Skeletal muscle tissue (tissue), 4 donors: ENCODE measurements around the gene SETD5. TPM values are rescaled to one million over a fixed set of nuclear protein-coding genes. Genes with fewer than 3 reads are reported as not detected.

Experiments used
- H3K27ac ChIP-seq: one replicate; pipeline ENCODE4 v1.7.0; 2013; ENCODE audit warnings: mild to moderate bottlenecking, low read depth, low read length, inconsistent platforms
- H3K27me3 ChIP-seq, 3 donors: one replicate each; pipeline ENCODE4 v1.7.0; 2013; ENCODE audit warnings: low read length in 3 of 3; ENCODE audit not compliant: control insufficient read depth in 3 of 3, insufficient read depth in 3 of 3
- H3K36me3 ChIP-seq, 3 donors: one replicate each; pipeline ENCODE4 v1.7.0; 2013; ENCODE audit warnings: low read length in 3 of 3; ENCODE audit not compliant: control insufficient read depth in 3 of 3, insufficient read depth in 3 of 3
- H3K4me1 ChIP-seq, 3 donors: one replicate each; pipeline ENCODE4 v1.7.0; 2013; ENCODE audit warnings: low read length in 3 of 3, mild to moderate bottlenecking in 3 of 3; ENCODE audit not compliant: control insufficient read depth in 3 of 3, insufficient read depth in 3 of 3
- H3K4me3 ChIP-seq, 3 donors: one replicate each; pipeline ENCODE4 v1.7.0; 2013; ENCODE audit warnings: low read length in 3 of 3
- H3K9ac ChIP-seq, 3 donors: one replicate each; pipeline ENCODE4 v1.7.0; 2013; ENCODE audit warnings: low read length in 3 of 3, mild to moderate bottlenecking in 3 of 3, moderate library complexity in 2 of 3, low read depth in 1 of 3
- H3K9me3 ChIP-seq, 3 donors: one replicate each; pipeline ENCODE4 v1.7.0; 2013; ENCODE audit warnings: low read length in 3 of 3; ENCODE audit not compliant: control insufficient read depth in 3 of 3
- total RNA-seq: library from RNA; depleted of rRNA; stranded (reverse); fragments of >200 nt; gene quantifications from one replicate; pipeline ENCODE4 v1.2.3, GENCODE V29; 2014
- donor health status: Osteomylitis.

The SETD5 gene
- total RNA-seq, 1 donor from 2014 or later, result 54.3 TPM

DNA sequence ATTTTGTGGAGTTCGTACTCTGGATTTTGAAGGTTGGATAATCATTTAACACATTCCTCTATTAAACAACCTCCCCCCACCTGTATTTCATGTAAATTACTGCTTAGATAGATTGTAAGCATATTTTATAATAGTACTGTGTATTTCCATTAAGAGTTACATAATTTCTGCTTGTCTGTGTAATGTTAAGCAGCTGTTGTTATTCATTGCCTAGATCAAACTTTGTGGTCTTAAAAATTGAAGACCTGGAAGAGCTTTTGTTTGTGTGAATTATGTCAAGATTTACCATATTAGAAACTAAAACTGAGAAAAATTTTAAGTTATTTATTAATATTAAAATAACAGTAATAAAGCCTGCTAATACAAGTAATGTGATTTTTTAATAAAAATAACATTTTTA is 11.1 kb downstream of the SETD5 start:
- no peak overlapping the region for H3K4me3 ChIP-seq
- peaks cover 20 to 41% (median 24%) of the 10 kb centered on the region in 3 donors for H3K4me1 ChIP-seq
- no peak overlapping the region for H3K27ac ChIP-seq
- no peaks in the 10 kb centered on the region for H3K27me3 ChIP-seq
- H3K9me3 ChIP-seq, result no peaks in the 10 kb centered on the region
- H3K36me3 ChIP-seq, result no peaks in the 10 kb centered on the region
- H3K9ac ChIP-seq, result no peak overlapping the region

DNA sequence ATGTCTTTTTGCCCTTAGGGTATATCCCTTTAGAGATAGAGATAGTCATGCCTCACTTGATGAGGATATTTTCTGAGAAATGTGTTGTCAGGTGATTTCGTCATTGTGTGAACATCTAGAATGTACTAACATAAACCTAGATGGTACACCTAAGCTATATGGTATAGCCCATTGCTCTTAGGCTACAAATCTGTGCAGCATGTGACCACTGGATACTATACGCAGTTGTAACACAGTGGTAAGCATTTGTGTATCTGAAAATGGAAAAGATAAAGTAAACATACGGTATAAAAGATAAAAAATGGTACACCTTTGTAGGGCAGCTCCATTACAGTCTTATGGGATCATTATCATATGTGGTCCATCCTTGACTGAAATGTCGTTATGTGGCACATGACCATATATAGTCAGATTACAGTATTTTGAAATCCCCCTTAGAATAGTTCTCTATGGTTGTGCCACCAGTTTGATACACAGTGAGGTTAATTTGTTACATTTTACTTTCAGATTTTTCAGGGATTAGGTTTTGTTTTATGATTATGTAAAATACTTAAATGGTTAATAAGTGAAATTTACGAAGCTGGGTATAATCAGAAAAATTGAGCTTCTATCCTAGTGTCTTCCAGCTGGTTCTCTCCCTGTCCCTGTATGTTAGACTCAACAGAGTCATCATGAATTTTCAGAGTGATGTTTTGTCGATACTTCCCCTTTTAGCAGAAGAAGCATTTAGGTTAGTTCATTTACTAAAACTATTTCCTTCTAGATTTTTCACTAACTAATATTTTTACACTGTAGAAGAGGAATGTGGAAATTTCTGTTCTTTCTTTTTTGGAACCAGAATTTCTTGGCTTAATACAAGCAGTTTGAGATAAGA is 12.8 kb downstream of the SETD5 start:
- H3K9me3 ChIP-seq, result no peaks in the 10 kb centered on the region
- H3K4me1 ChIP-seq, result peaks cover 12 to 28% (median 15%) of the 10 kb centered on the region in 3 donors
- H3K27me3 ChIP-seq, result no peaks in the 10 kb centered on the region
- H3K4me3 ChIP-seq, result no peak overlapping the region
- H3K27ac ChIP-seq, result no peak overlapping the region
- H3K9ac ChIP-seq, result no peak overlapping the region
- no peaks in the 10 kb centered on the region for H3K36me3 ChIP-seq

GRCh38 chr3:9411302-9411701 is 13.9 kb downstream of the SETD5 start:
- Histone ChIP-seq H3K36me3 (peaks cover 0 to 2% (median 0%) of the 10 kb centered on the region in 3 donors), H3K4me1 (peaks cover 11 to 30% (median 12%) of the 10 kb centered on the region in 3 donors), H3K27ac (no peak overlapping the region), H3K9me3 (no peaks in the 10 kb centered on the region), H3K9ac (no peak overlapping the region), H3K27me3 (no peaks in the 10 kb centered on the region), H3K4me3 (no peak overlapping the region)

GRCh38 chr3:9412293-9412692 is 14.9 kb downstream of the SETD5 start:
- H3K27me3 ChIP-seq, result no peaks in the 10 kb centered on the region
- H3K36me3 ChIP-seq, result peaks cover 0 to 2% (median 0%) of the 10 kb centered on the region in 3 donors
- H3K4me3 ChIP-seq, result no peak overlapping the region
- no peak overlapping the region for H3K9ac ChIP-seq
- no peak overlapping the region for H3K27ac ChIP-seq
- no peaks in the 10 kb centered on the region for H3K9me3 ChIP-seq
- peaks cover 9 to 31% (median 11%) of the 10 kb centered on the region in 3 donors for H3K4me1 ChIP-seq

DNA sequence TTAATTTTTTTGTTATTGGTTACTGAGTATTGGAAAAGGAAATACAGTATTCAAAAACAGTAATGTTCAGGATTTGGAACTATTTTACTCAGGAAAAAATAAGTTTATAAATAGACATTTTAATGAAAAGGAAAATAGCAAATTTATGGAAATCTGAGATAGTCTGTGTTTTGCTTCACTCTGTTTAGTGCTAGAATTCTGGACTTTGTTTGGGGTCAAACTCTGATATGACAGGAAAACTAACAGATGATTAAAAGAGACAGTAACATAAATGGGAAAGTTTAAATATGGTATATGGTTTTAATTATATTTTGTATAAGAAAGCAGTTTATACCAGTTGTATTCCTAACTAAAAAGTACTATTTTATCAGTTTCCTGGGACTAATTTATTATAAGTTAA is 17.4 kb downstream of the SETD5 start:
- H3K9me3 ChIP-seq, result no peaks in the 10 kb centered on the region
- H3K36me3 ChIP-seq, result peaks cover 0 to 2% (median 0%) of the 10 kb centered on the region in 3 donors
- H3K27me3 ChIP-seq, result no peaks in the 10 kb centered on the region
- no peak overlapping the region for H3K27ac ChIP-seq
- no peak overlapping the region for H3K4me3 ChIP-seq
- no peak overlapping the region for H3K9ac ChIP-seq
- H3K4me1 ChIP-seq, result peaks cover 9 to 21% (median 9%) of the 10 kb centered on the region in 3 donors

- H3K27me3 ChIP-seq, result no peaks in the 10 kb centered on the region
- H3K4me3 ChIP-seq, result no peak overlapping the region
- H3K9ac ChIP-seq, result no peak overlapping the region
- peaks cover 0 to 2% (median 0%) of the 10 kb centered on the region in 3 donors for H3K36me3 ChIP-seq
- H3K27ac ChIP-seq, result peak overlapping the region; percentile 5
- H3K9me3 ChIP-seq, result no peaks in the 10 kb centered on the region
- peaks cover 6 to 24% (median 9%) of the 10 kb centered on the region in 3 donors for H3K4me1 ChIP-seq
These were observed 18.2 kb downstream of the SETD5 start for GRCh38 chr3:9415485-9416138.

DNA sequence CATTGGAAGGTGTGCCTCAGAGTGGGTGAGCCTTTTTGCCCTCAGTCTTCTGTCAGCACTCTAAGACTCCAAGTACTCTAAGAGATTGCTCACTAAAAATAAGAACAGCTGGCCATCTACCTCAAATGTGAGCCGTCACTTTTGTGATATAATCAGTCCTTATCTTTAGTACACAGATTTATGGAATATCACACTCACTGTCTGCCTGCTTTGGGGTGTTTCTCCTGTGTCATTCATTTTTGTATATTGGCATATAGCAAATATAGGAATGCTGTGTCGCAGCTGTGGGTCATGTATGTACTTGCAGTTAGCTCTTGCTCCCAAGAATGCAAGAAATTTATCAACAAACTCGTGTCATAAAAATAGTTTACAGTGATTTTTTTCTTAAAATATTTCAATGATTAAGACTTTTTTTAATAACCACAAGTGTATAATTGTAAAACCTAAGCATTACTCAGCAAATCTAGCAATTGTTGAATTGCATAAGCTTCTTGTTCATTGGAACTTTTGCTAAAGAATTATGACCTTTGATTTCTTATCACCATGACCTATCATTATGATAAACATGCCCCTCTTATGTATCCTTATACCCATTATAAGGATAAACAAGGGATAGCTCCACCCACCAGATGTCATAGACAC is 18.8 kb downstream of the SETD5 start:
- H3K9me3 ChIP-seq, result no peaks in the 10 kb centered on the region
- no peak overlapping the region for H3K9ac ChIP-seq
- H3K4me1 ChIP-seq, result peaks cover 9 to 23% (median 10%) of the 10 kb centered on the region in 3 donors
- H3K36me3 ChIP-seq, result peaks cover 0 to 2% (median 0%) of the 10 kb centered on the region in 3 donors
- H3K27ac ChIP-seq, result peak overlapping the region; percentile 5
- H3K4me3 ChIP-seq, result no peak overlapping the region
- no peaks in the 10 kb centered on the region for H3K27me3 ChIP-seq

DNA sequence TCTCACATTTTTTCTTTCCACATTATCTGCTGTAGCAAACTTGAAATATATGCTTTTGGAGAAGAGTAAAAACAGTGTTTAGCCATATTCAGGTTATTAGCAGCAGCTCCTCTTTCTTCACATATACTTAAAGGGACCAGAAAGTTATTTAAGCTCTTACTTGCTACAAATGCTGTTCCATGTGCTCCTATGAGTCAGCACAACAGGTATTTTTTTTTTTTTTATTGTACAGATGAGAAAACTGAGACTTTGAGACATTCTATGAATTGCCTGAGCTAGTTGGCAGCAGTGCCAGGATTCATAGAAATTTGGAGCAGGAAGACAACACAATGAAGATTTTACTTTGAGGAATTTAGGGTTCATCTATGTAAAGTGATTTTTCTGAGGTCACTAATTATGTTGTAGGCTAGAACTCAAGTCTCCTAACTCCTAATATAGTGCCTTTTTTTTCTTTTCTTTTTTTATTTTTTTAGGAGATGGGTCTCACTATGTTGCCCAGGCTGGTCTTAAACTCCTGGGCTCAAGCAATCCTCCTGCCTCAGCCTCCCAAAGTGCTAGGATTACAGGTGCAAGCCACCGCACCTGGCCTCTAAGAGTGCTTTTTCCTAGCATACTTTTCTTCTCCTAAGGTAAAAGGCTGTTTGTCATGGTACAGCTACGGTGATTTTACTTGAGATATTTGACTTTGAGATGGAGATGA is 23.6 kb downstream of the SETD5 start:
- Histone ChIP-seq H3K4me3 (no peak overlapping the region), H3K27me3 (no peaks in the 10 kb centered on the region), H3K27ac (no peak overlapping the region), H3K9me3 (no peaks in the 10 kb centered on the region), H3K4me1 (peaks cover 17 to 29% (median 20%) of the 10 kb centered on the region in 3 donors), H3K9ac (no peak overlapping the region), H3K36me3 (no peaks in the 10 kb centered on the region)

GRCh38 chr3:9422712-9423424 is 25.5 kb downstream of the SETD5 start:
- H3K27me3 ChIP-seq, result no peaks in the 10 kb centered on the region
- peak overlapping the region; percentile 26 to 55 (median 40) for H3K9ac ChIP-seq
- peak overlapping the region; percentile 72 for H3K27ac ChIP-seq
- peaks cover 16 to 25% (median 17%) of the 10 kb centered on the region in 3 donors for H3K4me1 ChIP-seq
- H3K9me3 ChIP-seq, result no peaks in the 10 kb centered on the region
- no peak overlapping the region for H3K4me3 ChIP-seq
- H3K36me3 ChIP-seq, result peaks cover 6 to 11% (median 11%) of the 10 kb centered on the region in 3 donors
